Uterus (tissue), 4 donors: ENCODE results near the gene BRSK2. TPM values are rescaled to one million over a fixed set of nuclear protein-coding genes. Genes with fewer than 3 reads are reported as not detected.

ENCODE experiments used
- DNase-seq, 2 donors: peaks; one replicate each; pipeline ENCODE4 v3.0.0-alpha.2; 2019 to 2020
- H3K27ac ChIP-seq, 2 donors: fragments of 200-600 bp; sonication (generic); 1 replicate in 1 of 2; 2 replicates in 1 of 2; pipeline ENCODE4 v1.5.1; 2016 to 2018
- H3K27me3 ChIP-seq, 2 donors: fragments of 200-600 bp; sonication (generic); one replicate each; pipeline ENCODE4 v1.5.1; 2018 to 2019; ENCODE audit warnings: control low read depth in 1 of 2
- H3K36me3 ChIP-seq, 2 donors: fragments of 200-600 bp; sonication (generic); one replicate each; pipeline ENCODE4 v1.5.1; 2019; ENCODE audit warnings: control low read depth in 1 of 2
- H3K4me1 ChIP-seq, 2 donors: fragments of 200-600 bp; sonication (generic); one replicate each; pipeline ENCODE4 v1.5.1; 2018 to 2019; ENCODE audit warnings: control low read depth in 1 of 2
- H3K4me3 ChIP-seq, 2 donors: fragments of 200-600 bp; sonication (generic); 1 replicate in 1 of 2; 2 replicates in 1 of 2; pipeline ENCODE4 v1.5.1; 2018 to 2019; ENCODE audit warnings: mild to moderate bottlenecking in 1 of 2
- H3K9me3 ChIP-seq, 2 donors: fragments of 200-600 bp; sonication (generic); one replicate each; pipeline ENCODE4 v1.5.1; 2019; ENCODE audit warnings: control low read depth in 1 of 2
- POLR2A ChIP-seq, 2 donors: fragments of 450-650 bp; IDR thresholded peaks; one replicate each; pipeline ENCODE4 v1.6.1; 2016; ENCODE audit warnings: antibody characterized with exemption in 2 of 2, mild to moderate bottlenecking in 1 of 2, moderate library complexity in 1 of 2
- intact Hi-C: fragments of 100-400 bp; cut with DNase I; formaldehyde crosslinking; loops from one replicate; pipeline ENCODE4 v1.15.1; 2023; ENCODE audit warnings: low total_unique reads
- total RNA-seq, 4 donors: library from RNA; depleted of rRNA in 3 of 4; stranded (reverse); fragments of >200 nt in 3 of 4; gene quantifications; one replicate each; pipeline versions ENCODE4 v1.1.0 to v1.2.4, GENCODE V29; 2014 to 2023
- TF ChIP-seq, protein P1 (sequence below), 4 experiments: fragments of 200-600 bp in 2 of 4; fragments of 450-650 bp in 2 of 4; sonication (generic) in 2 of 4; IDR thresholded peaks; one replicate each; pipeline ENCODE4 v1.5.1; 2016 to 2019; ENCODE audit warnings: antibody characterized with exemption in 4 of 4, mild to moderate bottlenecking in 2 of 4, moderate library complexity in 1 of 4
- donor health status: DM: yes; HTN: yes; CAD: no.

BRSK2 gene
- total RNA-seq, 4 donors from 2014 or later = 1.5 to 2.2 TPM; not detected in 2

DNA sequence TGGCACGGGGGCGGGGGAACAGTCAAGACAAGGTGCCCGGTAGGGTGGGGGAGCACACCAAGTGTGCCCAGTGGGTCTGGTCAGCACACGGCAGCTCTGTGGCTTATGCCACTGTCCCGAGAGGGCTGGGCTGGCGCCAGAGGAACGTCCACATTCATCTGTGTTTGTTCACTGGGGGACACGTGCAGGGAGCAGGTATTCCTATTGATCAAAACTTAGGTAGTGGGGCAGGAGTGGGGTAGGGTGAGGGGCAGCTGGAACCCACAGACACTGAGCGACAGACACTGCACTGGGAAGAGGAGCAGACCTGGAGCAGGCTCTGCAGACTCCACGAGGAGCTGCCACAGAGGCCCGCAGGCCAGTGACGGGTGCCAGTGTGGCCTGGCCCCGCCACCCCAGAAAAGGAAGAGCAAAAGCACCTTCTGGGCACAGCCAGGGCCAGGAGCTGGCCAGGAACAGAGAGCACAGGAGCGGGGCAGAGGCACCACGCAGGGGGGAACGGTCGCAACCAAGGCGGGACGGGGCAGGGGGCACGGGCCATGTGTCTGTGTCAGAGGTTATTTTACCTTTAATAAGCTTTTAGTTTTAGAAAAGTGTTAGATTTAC is 98.9 kb downstream of the BRSK2 start:
- peak overlapping the region in 1 of 2 donors; percentile 65 for H3K27ac ChIP-seq
- intact Hi-C loops = no loop called here
- H3K4me1 ChIP-seq = peaks cover 0 to 22% of the 10 kb centered on the region in 2 donors
- DNase-seq = no peak
- H3K9me3 ChIP-seq = no peaks in the 10 kb centered on the region
- TF ChIP-seq, protein P1, sequence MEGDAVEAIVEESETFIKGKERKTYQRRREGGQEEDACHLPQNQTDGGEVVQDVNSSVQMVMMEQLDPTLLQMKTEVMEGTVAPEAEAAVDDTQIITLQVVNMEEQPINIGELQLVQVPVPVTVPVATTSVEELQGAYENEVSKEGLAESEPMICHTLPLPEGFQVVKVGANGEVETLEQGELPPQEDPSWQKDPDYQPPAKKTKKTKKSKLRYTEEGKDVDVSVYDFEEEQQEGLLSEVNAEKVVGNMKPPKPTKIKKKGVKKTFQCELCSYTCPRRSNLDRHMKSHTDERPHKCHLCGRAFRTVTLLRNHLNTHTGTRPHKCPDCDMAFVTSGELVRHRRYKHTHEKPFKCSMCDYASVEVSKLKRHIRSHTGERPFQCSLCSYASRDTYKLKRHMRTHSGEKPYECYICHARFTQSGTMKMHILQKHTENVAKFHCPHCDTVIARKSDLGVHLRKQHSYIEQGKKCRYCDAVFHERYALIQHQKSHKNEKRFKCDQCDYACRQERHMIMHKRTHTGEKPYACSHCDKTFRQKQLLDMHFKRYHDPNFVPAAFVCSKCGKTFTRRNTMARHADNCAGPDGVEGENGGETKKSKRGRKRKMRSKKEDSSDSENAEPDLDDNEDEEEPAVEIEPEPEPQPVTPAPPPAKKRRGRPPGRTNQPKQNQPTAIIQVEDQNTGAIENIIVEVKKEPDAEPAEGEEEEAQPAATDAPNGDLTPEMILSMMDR (IDR thresholded peaks at IDR 0.05) = no peak
- no peak for TF ChIP-seq POLR2A (IDR thresholded peaks at IDR 0.05)
- no peaks in the 10 kb centered on the region for H3K27me3 ChIP-seq
- no peaks in the 10 kb centered on the region for H3K36me3 ChIP-seq
- H3K4me3 ChIP-seq = no peak overlapping the region

DNA sequence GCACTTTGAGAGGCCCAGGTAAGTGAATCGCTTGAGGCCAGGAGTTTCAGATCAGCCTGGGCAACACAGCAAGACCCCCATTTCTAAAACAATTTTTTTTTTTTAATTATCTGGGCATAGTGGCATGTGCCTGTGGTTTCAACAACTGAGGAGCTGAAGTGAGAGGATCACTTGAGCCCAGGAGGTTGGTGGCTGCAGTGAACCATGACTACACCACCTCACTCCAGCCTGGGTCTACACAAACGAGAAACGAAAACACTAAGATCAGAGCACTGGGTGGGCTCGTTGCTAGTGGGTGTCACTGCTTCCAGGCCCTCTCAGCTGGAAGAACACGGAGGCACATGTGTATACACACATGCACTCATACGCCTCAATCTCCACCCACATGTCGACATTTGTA is 100.9 kb downstream of the BRSK2 start:
- Histone ChIP-seq H3K36me3 (no peaks in the 10 kb centered on the region), H3K27ac (no peak overlapping the region), H3K9me3 (no peaks in the 10 kb centered on the region), H3K4me1 (peaks cover 0 to 16% of the 10 kb centered on the region in 2 donors), H3K27me3 (no peaks in the 10 kb centered on the region), H3K4me3 (no peak overlapping the region)
- intact Hi-C loops = no loop called here
- TF ChIP-seq, protein P1 (IDR thresholded peaks at IDR 0.05) = no peak
- DNase-seq = no peak

- H3K36me3 ChIP-seq = no peaks in the 10 kb centered on the region
- peaks cover 0 to 10% of the 10 kb centered on the region in 2 donors for H3K4me1 ChIP-seq
- no peaks in the 10 kb centered on the region for H3K27me3 ChIP-seq
- no peak overlapping the region for H3K27ac ChIP-seq
- TF ChIP-seq POLR2A (IDR thresholded peaks at IDR 0.05) = no peak
- TF ChIP-seq, protein P1 (IDR thresholded peaks at IDR 0.05) = no peak
- intact Hi-C loops = no loop called here
- no peak overlapping the region for H3K4me3 ChIP-seq
- no peaks in the 10 kb centered on the region for H3K9me3 ChIP-seq
- no peak for DNase-seq
These were observed 101.6 kb downstream of the BRSK2 start for GRCh38 chr11:1491379-1491778.

- no peaks in the 10 kb centered on the region for H3K4me1 ChIP-seq
- DNase-seq = no peak
- no peaks in the 10 kb centered on the region for H3K9me3 ChIP-seq
- H3K27ac ChIP-seq = no peak overlapping the region
- no peak overlapping the region for H3K4me3 ChIP-seq
- intact Hi-C loops = no loop called here
- no peaks in the 10 kb centered on the region for H3K36me3 ChIP-seq
- TF ChIP-seq, protein P1 (IDR thresholded peaks at IDR 0.05) = no peak
- TF ChIP-seq POLR2A (IDR thresholded peaks at IDR 0.05) = no peak
- H3K27me3 ChIP-seq = no peaks in the 10 kb centered on the region
These were observed 104.0 kb downstream of the BRSK2 start for GRCh38 chr11:1493650-1494244.

DNA sequence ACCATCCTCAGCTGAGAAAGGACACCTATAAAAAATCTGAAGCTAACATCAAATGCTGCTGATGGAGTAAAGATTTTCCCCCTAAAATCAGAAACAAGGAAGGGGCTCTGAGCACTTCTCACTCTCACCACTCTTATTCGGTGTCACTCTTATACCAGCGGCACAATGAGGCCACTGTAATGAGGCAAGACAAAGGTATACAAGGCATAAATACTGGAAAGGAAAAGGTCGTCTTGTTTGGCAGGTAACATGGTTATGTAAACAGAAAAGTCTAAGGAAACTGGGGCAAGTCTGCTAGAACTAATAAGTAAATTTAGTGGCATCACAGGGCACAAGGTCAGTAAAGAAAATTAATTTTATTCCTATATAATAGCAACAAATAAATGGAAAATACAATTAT is 104.9 kb downstream of the BRSK2 start:
- no peak for DNase-seq
- intact Hi-C loops = no loop called here
- Histone ChIP-seq H3K4me3 (no peak overlapping the region), H3K9me3 (no peaks in the 10 kb centered on the region), H3K27me3 (no peaks in the 10 kb centered on the region), H3K36me3 (no peaks in the 10 kb centered on the region), H3K4me1 (no peaks in the 10 kb centered on the region), H3K27ac (no peak overlapping the region)
- TF ChIP-seq, protein P1 (IDR thresholded peaks at IDR 0.05) = no peak
